Mesendoderm (in vitro differentiated cells): ENCODE measurements around the gene BAIAP2L1.
A peak's percentile ranks its signal among the peaks of the same experiment; 100 is the strongest.

ENCODE experiments used
- DNase-seq: peaks from one replicate; pipeline ENCODE4 v3.0.0; 2013
- H2AK5ac ChIP-seq: 2 replicates; pipeline ENCODE4 v1.6.1; 2013; ENCODE audit warnings: low read length, inconsistent platforms
- H2BK120ac ChIP-seq: 2 replicates; pipeline ENCODE4 v1.6.1; 2013; ENCODE audit warnings: low read depth, mild to moderate bottlenecking, low read length, moderate library complexity, mixed read lengths
- H2BK15ac ChIP-seq: replicated peaks from 2 replicates; pipeline ENCODE4 v1.6.1; 2013; ENCODE audit warnings: low read depth, mild to moderate bottlenecking, moderate library complexity
- H2BK5ac ChIP-seq: 2 replicates; pipeline ENCODE4 v1.6.1; 2013; ENCODE audit warnings: low read length, inconsistent platforms
- H3K18ac ChIP-seq: 2 replicates; pipeline ENCODE4 v1.6.1; 2013; ENCODE audit warnings: mild to moderate bottlenecking, low read length, mixed read lengths
- H3K23ac ChIP-seq: one replicate; pipeline ENCODE4 v1.6.1; 2013; ENCODE audit warnings: low read length
- H3K27ac ChIP-seq: 2 replicates; pipeline ENCODE4 v1.5.1; 2013; ENCODE audit warnings: low read depth, mild to moderate bottlenecking, inconsistent platforms, low read length, moderate library complexity
- H3K27me3 ChIP-seq: 2 replicates; pipeline ENCODE4 v1.6.1; 2013; ENCODE audit warnings: low read length, control low read depth, mild to moderate bottlenecking, inconsistent platforms; ENCODE audit not compliant: insufficient read depth, poor library complexity
- H3K36me3 ChIP-seq: 2 replicates; pipeline ENCODE4 v1.6.1; 2013; ENCODE audit warnings: low read length, inconsistent platforms; ENCODE audit not compliant: control insufficient read depth, insufficient read depth
- H3K4ac ChIP-seq: one replicate; pipeline ENCODE4 v1.6.1; 2013; ENCODE audit warnings: low read depth, mild to moderate bottlenecking, low read length, moderate library complexity
- H3K4me1 ChIP-seq: 2 replicates; pipeline ENCODE4 v1.6.1; 2013; ENCODE audit warnings: low read depth, low read length, inconsistent platforms; ENCODE audit not compliant: control insufficient read depth
- H3K4me2 ChIP-seq: 2 replicates; pipeline ENCODE4 v1.6.1; 2013; ENCODE audit warnings: low read length
- H3K4me3 ChIP-seq: 2 replicates; pipeline ENCODE4 v1.5.1; 2013; ENCODE audit warnings: mild to moderate bottlenecking, low read length
- H3K56ac ChIP-seq: one replicate; pipeline ENCODE4 v1.6.1; 2013; ENCODE audit warnings: low read length
- H3K79me1 ChIP-seq: 2 replicates; pipeline ENCODE4 v1.6.1; 2013; ENCODE audit warnings: low read length, inconsistent platforms
- H3K79me2 ChIP-seq: 2 replicates; pipeline ENCODE4 v1.6.1; 2013; ENCODE audit warnings: mild to moderate bottlenecking, low read length; ENCODE audit not compliant: control insufficient read depth, insufficient read depth
- H3K9ac ChIP-seq: 2 replicates; pipeline ENCODE4 v1.6.1; 2013; ENCODE audit warnings: low read length, inconsistent platforms
- H4K5ac ChIP-seq: one replicate; pipeline ENCODE4 v1.6.1; 2013; ENCODE audit warnings: low read length
- H4K8ac ChIP-seq: one replicate; pipeline ENCODE4 v1.6.1; 2013; ENCODE audit warnings: low read depth, mild to moderate bottlenecking, control low read depth, low read length, moderate library complexity
- WGBS: extraction: QIAGEN DNeasy Blood & Tissue Kit; methylation state at CpG from one replicate; pipeline ENCODE4 v1.1.7; 2013; ENCODE audit warnings: low lambda C conversion rate, missing lambda C conversion rate; ENCODE audit not compliant: insufficient coverage; ENCODE audit errors: extremely low coverage; 5-methylcytosine and 5-hydroxymethylcytosine counted together

The BAIAP2L1 gene

DNA sequence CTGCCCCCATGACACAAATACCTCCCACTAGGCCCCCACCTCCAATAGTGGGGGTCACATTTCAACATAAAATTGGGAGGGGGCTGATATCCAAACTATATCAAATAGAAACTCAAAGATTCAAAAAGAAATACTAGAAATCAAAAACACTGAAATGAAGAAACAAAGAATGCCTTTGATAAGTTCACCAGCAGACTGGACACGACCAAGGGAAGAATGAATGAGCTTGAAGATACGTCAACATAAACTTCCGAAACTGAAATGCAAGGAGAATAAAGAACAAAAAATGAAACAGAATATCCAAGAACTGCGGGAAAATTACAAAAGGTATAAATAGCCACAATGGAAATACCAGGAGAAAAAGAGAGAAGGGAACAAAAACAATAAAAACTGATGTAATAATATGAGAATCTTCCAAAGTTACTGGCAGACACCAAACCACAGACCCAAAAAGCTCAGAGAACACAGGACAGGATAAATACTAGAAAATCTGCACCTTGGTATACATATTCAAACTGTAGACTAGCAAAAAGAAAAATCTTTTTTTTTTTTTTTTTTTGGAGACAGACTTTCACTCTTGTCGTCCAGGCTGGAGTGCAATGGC is 69.9 kb downstream of the BAIAP2L1 start:
- Histone ChIP-seq H3K4ac (no peak overlapping the region), H3K4me2 (no peak overlapping the region), H3K4me1 (peaks cover 8% of the 10 kb centered on the region), H2BK15ac (no peak overlapping the region), H4K8ac (no peak overlapping the region), H3K23ac (no peak overlapping the region), H3K27me3 (no peaks in the 10 kb centered on the region), H3K56ac (no peak overlapping the region), H2BK5ac (no peak overlapping the region), H3K4me3 (no peak overlapping the region), H3K36me3 (no peaks in the 10 kb centered on the region), H3K27ac (no peak overlapping the region), H3K18ac (no peak overlapping the region), H3K79me2 (no peaks in the 10 kb centered on the region), H3K79me1 (peaks cover 6% of the 10 kb centered on the region), H4K5ac (no peak overlapping the region), H2BK120ac (no peak overlapping the region), H3K9ac (no peak overlapping the region), H2AK5ac (no peak overlapping the region)
- no peak for DNase-seq
- WGBS = no CpG with 5 or more reads among the region's 5 CpGs

DNA sequence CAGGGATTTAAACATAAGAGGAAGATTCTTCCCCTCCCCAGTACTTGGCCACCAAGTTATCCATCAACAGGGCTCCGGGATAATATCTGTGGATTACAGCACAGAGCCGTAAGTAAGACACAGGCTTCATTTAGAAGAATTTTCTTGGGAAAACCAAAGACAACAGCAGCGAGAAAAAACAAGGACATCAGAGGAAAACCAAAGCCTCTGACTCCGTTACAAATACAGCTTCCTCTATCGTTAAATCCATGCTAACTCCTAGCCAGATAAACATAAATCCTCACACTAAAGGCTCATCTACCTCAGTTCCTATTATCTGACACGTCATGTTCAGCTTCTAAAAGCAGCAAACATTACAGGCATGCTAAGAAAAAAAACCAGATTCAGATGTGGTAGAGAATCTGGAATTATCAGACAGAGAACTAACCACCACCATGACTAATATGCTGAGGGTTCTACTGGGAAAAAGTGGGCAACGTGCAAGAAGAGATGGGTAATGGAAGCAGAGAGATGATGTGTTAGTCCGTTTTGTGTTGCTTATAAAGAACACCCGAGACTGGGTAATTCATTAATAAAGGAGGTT is 71.0 kb downstream of the BAIAP2L1 start:
- WGBS = no CpG with 5 or more reads among the region's 9 CpGs
- Histone ChIP-seq H3K27me3 (no peaks in the 10 kb centered on the region), H3K79me2 (no peaks in the 10 kb centered on the region), H3K27ac (peak overlapping the region; percentile 2), H3K79me1 (peaks cover 6% of the 10 kb centered on the region), H3K9ac (no peak overlapping the region), H4K5ac (no peak overlapping the region), H2AK5ac (no peak overlapping the region), H3K4ac (no peak overlapping the region), H3K36me3 (no peaks in the 10 kb centered on the region), H3K4me2 (no peak overlapping the region), H3K23ac (no peak overlapping the region), H2BK5ac (no peak overlapping the region), H3K4me3 (no peak overlapping the region), H3K56ac (peak overlapping the region; percentile 49), H3K18ac (no peak overlapping the region), H3K4me1 (peaks cover 8% of the 10 kb centered on the region), H2BK15ac (no peak overlapping the region), H4K8ac (no peak overlapping the region), H2BK120ac (no peak overlapping the region)
- no peak for DNase-seq

DNA sequence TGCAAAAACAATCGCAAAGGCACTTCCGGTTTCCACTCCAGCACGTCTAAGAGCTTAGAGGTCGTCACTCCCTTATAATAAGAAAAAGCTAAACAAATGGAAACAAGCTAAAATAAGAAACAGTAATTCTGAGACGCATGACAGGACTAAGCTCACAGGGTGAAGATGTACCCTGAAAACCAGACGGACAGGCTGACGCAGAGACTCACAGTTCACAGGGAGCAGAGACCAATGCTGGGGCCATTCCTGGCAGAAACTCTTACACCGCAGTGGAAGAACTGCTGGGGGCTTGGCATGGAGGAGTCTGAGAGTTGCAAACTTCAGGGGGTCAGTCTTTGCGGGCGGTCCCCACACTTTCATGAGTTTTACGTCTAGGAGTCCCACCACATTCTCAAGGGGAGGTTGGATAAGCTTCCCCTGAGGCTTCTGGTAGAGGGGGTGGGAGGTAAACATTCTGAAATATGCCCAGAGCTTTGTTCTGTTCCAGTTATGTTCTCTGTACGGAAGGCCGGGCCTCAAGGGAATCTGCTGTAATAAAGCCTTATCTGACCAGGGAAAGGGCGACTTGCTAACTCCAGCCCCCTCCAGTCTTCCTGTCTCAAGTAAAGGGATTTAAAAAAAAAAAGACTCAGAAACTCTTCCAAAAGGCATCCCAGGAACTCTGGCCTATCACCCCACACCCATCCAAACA is 71.6 kb downstream of the BAIAP2L1 start:
- peak overlapping the region; percentile 41 for H3K27ac ChIP-seq
- H3K36me3 ChIP-seq = no peaks in the 10 kb centered on the region
- H2BK120ac ChIP-seq = no peak overlapping the region
- no peak overlapping the region for H2AK5ac ChIP-seq
- peaks cover 8% of the 10 kb centered on the region for H3K4me1 ChIP-seq
- H3K56ac ChIP-seq = peak overlapping the region; percentile 58
- H3K27me3 ChIP-seq = no peaks in the 10 kb centered on the region
- peak; percentile 70 for DNase-seq
- no peak overlapping the region for H2BK15ac ChIP-seq
- H3K9ac ChIP-seq = peak overlapping the region; percentile 23
- H4K8ac ChIP-seq = no peak overlapping the region
- peak overlapping the region; percentile 21 for H3K18ac ChIP-seq
- H4K5ac ChIP-seq = no peak overlapping the region
- peak overlapping the region; percentile 6 for H3K4ac ChIP-seq
- no peaks in the 10 kb centered on the region for H3K79me2 ChIP-seq
- no peak overlapping the region for H2BK5ac ChIP-seq
- H3K79me1 ChIP-seq = peaks cover 6% of the 10 kb centered on the region
- H3K4me2 ChIP-seq = no peak overlapping the region
- whole genome bisulfite sequencing = no CpG with 5 or more reads among the region's 14 CpGs
- H3K23ac ChIP-seq = no peak overlapping the region
- H3K4me3 ChIP-seq = no peak overlapping the region

- Histone ChIP-seq H3K4me1 (peaks cover 10% of the 10 kb centered on the region), H3K9ac (no peak overlapping the region), H3K79me2 (peaks cover 3% of the 10 kb centered on the region), H3K18ac (no peak overlapping the region), H4K8ac (no peak overlapping the region), H3K4me2 (no peak overlapping the region), H4K5ac (no peak overlapping the region), H3K36me3 (no peaks in the 10 kb centered on the region), H3K4ac (no peak overlapping the region), H3K56ac (no peak overlapping the region), H2BK120ac (no peak overlapping the region), H2BK5ac (no peak overlapping the region), H3K23ac (no peak overlapping the region), H3K27ac (no peak overlapping the region), H3K79me1 (peaks cover 12% of the 10 kb centered on the region), H3K4me3 (no peak overlapping the region), H3K27me3 (no peaks in the 10 kb centered on the region), H2BK15ac (no peak overlapping the region), H2AK5ac (no peak overlapping the region)
- WGBS = no CpG with 5 or more reads among the region's 6 CpGs
- DNase-seq = no peak
Observed at GRCh38 chr7:98324782-98325181, 76.1 kb downstream of the BAIAP2L1 start.

DNA sequence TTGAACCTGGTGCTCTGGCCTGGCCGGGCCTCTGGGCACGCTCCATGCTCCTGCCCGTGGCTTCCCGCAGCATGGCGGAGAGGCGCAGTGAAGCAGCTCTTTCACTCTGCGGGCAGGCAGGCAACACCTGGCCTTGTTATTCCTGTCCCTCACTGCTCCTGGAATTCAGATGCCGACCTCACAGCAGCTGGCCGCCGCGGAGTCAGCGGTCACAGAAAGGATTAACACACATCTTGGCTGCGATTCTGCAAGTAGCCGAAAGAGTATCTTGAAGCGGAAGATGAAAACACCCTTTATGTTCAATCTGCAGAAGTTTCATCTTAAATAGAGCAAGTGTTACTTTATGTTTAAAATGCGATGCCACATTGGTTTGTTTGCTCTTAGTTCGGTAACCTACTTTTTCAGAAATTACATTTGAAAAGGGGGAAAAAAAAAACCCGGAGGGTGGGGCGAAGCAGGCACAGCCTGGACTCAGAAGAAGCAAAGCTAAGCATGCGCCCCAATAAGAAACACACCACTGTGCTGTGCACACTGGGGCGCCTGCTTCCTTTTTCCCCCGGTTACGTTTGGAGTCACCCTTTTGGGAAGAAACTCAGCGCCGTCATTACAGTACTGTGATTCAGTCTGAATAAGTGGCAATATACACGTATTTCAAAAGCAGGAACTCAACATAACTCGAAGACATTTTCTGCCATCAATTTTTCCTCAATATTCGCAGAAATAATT is 77.1 kb downstream of the BAIAP2L1 start:
- peaks cover 3% of the 10 kb centered on the region for H3K79me2 ChIP-seq
- peak overlapping the region; percentile 56 for H3K56ac ChIP-seq
- H3K36me3 ChIP-seq = no peaks in the 10 kb centered on the region
- no peak overlapping the region for H3K27ac ChIP-seq
- no peak overlapping the region for H3K4me2 ChIP-seq
- no peak overlapping the region for H3K18ac ChIP-seq
- H3K4me3 ChIP-seq = no peak overlapping the region
- no peak overlapping the region for H3K4ac ChIP-seq
- H4K8ac ChIP-seq = no peak overlapping the region
- no peak overlapping the region for H2BK5ac ChIP-seq
- H2BK120ac ChIP-seq = no peak overlapping the region
- DNase-seq = peak; percentile 85
- peaks cover 10% of the 10 kb centered on the region for H3K79me1 ChIP-seq
- H4K5ac ChIP-seq = no peak overlapping the region
- H3K23ac ChIP-seq = peak overlapping the region; percentile 66
- H3K27me3 ChIP-seq = no peaks in the 10 kb centered on the region
- WGBS = no CpG with 5 or more reads among the region's 28 CpGs
- no peak overlapping the region for H3K9ac ChIP-seq
- no peak overlapping the region for H2AK5ac ChIP-seq
- H3K4me1 ChIP-seq = peaks cover 5% of the 10 kb centered on the region
- no peak overlapping the region for H2BK15ac ChIP-seq
